SK-N-SH (cell line): ENCODE results near the gene LIPG. TPM values are rescaled to one million over a fixed set of nuclear protein-coding genes. Genes with fewer than 3 reads are reported as not detected.

Source experiments
- CTCF ChIA-PET: fragments of 300-600, 350-600 bp; formaldehyde crosslinking; extraction: SDS; loops from one replicate; lab custom pipeline; 2021; lab: Yijun Ruan, JAX
- POLR2A ChIA-PET: fragments of 350-600 bp; sonication (Branson Sonifier 250); formaldehyde crosslinking; extraction: SDS; loops from one replicate; lab custom pipeline; 2020; ENCODE audit warnings: antibody characterized with exemption, inconsistent platforms; lab: Yijun Ruan, JAX
- DNase-seq: peaks from one replicate; pipeline ENCODE4 v3.0.0; 2012
- H2AFZ ChIP-seq: fragments of 200-600 bp; sonication (generic); 2 replicates; pipeline ENCODE4 v1.8.1; 2016; ENCODE audit warnings: antibody characterized with exemption, mild to moderate bottlenecking, low read depth
- H3F3A ChIP-seq: fragments of 200-600 bp; sonication (generic); replicated peaks from 2 replicates; pipeline ENCODE3; 2016; ENCODE audit warnings: antibody characterized with exemption, mild to moderate bottlenecking; ENCODE audit not compliant: insufficient read depth
- H3K27ac ChIP-seq, 2 experiments: fragments of 200-500 bp in 1 of 2; fragments of 200-600 bp in 1 of 2; sonication (Bioruptor generic) in 1 of 2; sonication (generic), shearing (Covaris generic) in 1 of 2; 2 replicates each; pipeline versions ENCODE4 v1.5.1 to v1.6.1; 2014 to 2016; ENCODE audit warnings: low read depth in 2 of 2, inconsistent platforms in 1 of 2, low read length in 1 of 2, mild to moderate bottlenecking in 1 of 2, mixed read lengths in 1 of 2
- H3K27me3 ChIP-seq: fragments of 200-600 bp; sonication (generic), shearing (Covaris generic); 2 replicates; pipeline ENCODE4 v1.6.1; 2016; ENCODE audit warnings: mixed run types; ENCODE audit not compliant: insufficient read depth
- H3K36me3 ChIP-seq, 2 experiments: fragments of 200-500 bp in 1 of 2; fragments of 200-600 bp in 1 of 2; sonication (Bioruptor generic) in 1 of 2; sonication (generic) in 1 of 2; replicated peaks in 1 of 2; 2 replicates each; pipeline versions ENCODE3 to v1.5.1; 2014 to 2016; ENCODE audit warnings: low read length in 1 of 2, mild to moderate bottlenecking in 1 of 2; ENCODE audit not compliant: insufficient read depth in 2 of 2, control insufficient read depth in 1 of 2
- H3K4me1 ChIP-seq, 2 experiments: fragments of 200-500 bp in 1 of 2; fragments of 200-600 bp in 1 of 2; sonication (Bioruptor generic) in 1 of 2; sonication (generic), shearing (Covaris generic) in 1 of 2; 2 replicates each; pipeline versions ENCODE4 v1.5.1 to v1.6.1; 2014 to 2016; ENCODE audit warnings: low read depth in 1 of 2, low read length in 1 of 2, mixed run types in 1 of 2; ENCODE audit not compliant: insufficient read depth in 2 of 2, control insufficient read depth in 1 of 2
- H3K4me2 ChIP-seq: fragments of 200-600 bp; sonication (generic), shearing (Covaris generic); 2 replicates; pipeline ENCODE4 v1.6.1; 2017; ENCODE audit warnings: mixed run types
- H3K4me3 ChIP-seq, 2 experiments: fragments of 200-500 bp in 1 of 2; fragments of 200-600 bp in 1 of 2; sonication (Bioruptor generic) in 1 of 2; sonication (generic), shearing (Covaris generic) in 1 of 2; 2 replicates each; pipeline versions ENCODE4 v1.5.1 to v1.8.1; 2014 to 2016; ENCODE audit warnings: low read depth in 2 of 2, inconsistent platforms in 1 of 2, low read length in 1 of 2, mild to moderate bottlenecking in 1 of 2, mixed read lengths in 1 of 2, moderate library complexity in 1 of 2
- H3K79me2 ChIP-seq: fragments of 200-600 bp; sonication (generic); 2 replicates; pipeline ENCODE4 v1.8.1; 2017; ENCODE audit warnings: mild to moderate bottlenecking; ENCODE audit not compliant: insufficient read depth
- H3K9ac ChIP-seq: fragments of 200-600 bp; sonication (generic); 2 replicates; pipeline ENCODE4 v1.6.1; 2017; ENCODE audit warnings: mixed run types
- H3K9me2 ChIP-seq: fragments of 200-600 bp; sonication (generic); 2 replicates; pipeline ENCODE4 v1.6.1; 2017; ENCODE audit warnings: mixed run types
- H3K9me3 ChIP-seq: fragments of 200-600 bp; sonication (generic); 2 replicates; pipeline ENCODE4 v1.6.1; 2017; ENCODE audit warnings: mixed run types, mild to moderate bottlenecking, moderate library complexity
- H4K20me1 ChIP-seq: fragments of 200-600 bp; sonication (generic); 2 replicates; pipeline ENCODE4 v1.6.1; 2017; ENCODE audit warnings: mild to moderate bottlenecking, mixed run types; ENCODE audit not compliant: insufficient read depth
- CHD2 ChIP-seq: fragments of 150-350 bp; IDR thresholded peaks from 2 replicates; pipeline ENCODE4 v1.6.1; 2018; ENCODE audit warnings: low read length; ENCODE audit not compliant: partially characterized antibody
- ELF1 ChIP-seq: IDR thresholded peaks from 2 replicates; pipeline ENCODE4 v1.4.0; 2012
- EP300 ChIP-seq, 2 experiments: IDR thresholded peaks; 2 replicates each; pipeline versions ENCODE4 v1.4.0 to v1.6.1; 2012; ENCODE audit warnings: borderline replicate concordance in 1 of 2, low read depth in 1 of 2, low read length in 1 of 2
- EZH2phosphoT487 ChIP-seq: fragments of 200-600 bp; sonication (generic); IDR thresholded peaks from 2 replicates; pipeline ENCODE4 v1.6.1; 2017; ENCODE audit warnings: low read depth, mixed run types, mild to moderate bottlenecking, antibody characterized with exemption, moderate library complexity, borderline replicate concordance
- FOSL2 ChIP-seq: IDR thresholded peaks from 2 replicates; pipeline ENCODE4 v1.4.0; 2012; ENCODE audit warnings: low read depth, mild to moderate bottlenecking, moderate library complexity, borderline replicate concordance
- FOXJ3 ChIP-seq: sonication (generic); formaldehyde crosslinking; IDR thresholded peaks from 2 replicates; pipeline ENCODE4 v1.5.1; 2020; ENCODE audit warnings: mild to moderate bottlenecking, missing genetic modification reagents
- GABPA ChIP-seq: IDR thresholded peaks from 2 replicates; pipeline ENCODE4 v1.4.0; 2012; ENCODE audit warnings: low read depth, mild to moderate bottlenecking
- GATA2 ChIP-seq: sonication (generic); formaldehyde crosslinking; IDR thresholded peaks from 2 replicates; pipeline ENCODE4 v1.5.0; 2020; ENCODE audit warnings: mild to moderate bottlenecking, missing genetic modification reagents
- JUND ChIP-seq: IDR thresholded peaks from 2 replicates; pipeline ENCODE4 v1.4.0; 2012
- MXI1 ChIP-seq: IDR thresholded peaks from 2 replicates; pipeline ENCODE4 v1.6.1; 2012; ENCODE audit warnings: mild to moderate bottlenecking, low read depth, low read length, improper control_type of control experiment
- NFIC ChIP-seq: IDR thresholded peaks from 2 replicates; pipeline ENCODE4 v1.4.0; 2012; ENCODE audit warnings: borderline replicate concordance
- NRF1 ChIP-seq: IDR thresholded peaks from 2 replicates; pipeline ENCODE4 v1.6.1; 2012; ENCODE audit warnings: low read depth, mild to moderate bottlenecking, low read length
- POLR2AphosphoS5 ChIP-seq: IDR thresholded peaks from 2 replicates; pipeline ENCODE4 v1.6.1; 2012; ENCODE audit warnings: low read depth, low read length
- RAD21 ChIP-seq: IDR thresholded peaks from 2 replicates; pipeline ENCODE4 v1.6.1; 2012; ENCODE audit warnings: mild to moderate bottlenecking, low read length
- RCOR1 ChIP-seq: fragments of 150-350 bp; IDR thresholded peaks from 2 replicates; pipeline ENCODE4 v1.6.1; 2017; ENCODE audit warnings: antibody characterized with exemption, low read length
- RFX5 ChIP-seq: IDR thresholded peaks from 2 replicates; pipeline ENCODE4 v1.6.1; 2012; ENCODE audit warnings: mild to moderate bottlenecking, improper control_type of control experiment, low read length
- RXRA ChIP-seq: IDR thresholded peaks from 2 replicates; pipeline ENCODE4 v1.4.0; 2012; ENCODE audit warnings: low read depth, mild to moderate bottlenecking, borderline replicate concordance
- SIN3A ChIP-seq: IDR thresholded peaks from 2 replicates; pipeline ENCODE4 v1.6.1; 2012; ENCODE audit warnings: low read depth, mild to moderate bottlenecking, low read length, moderate library complexity, borderline replicate concordance
- TAF1 ChIP-seq: IDR thresholded peaks from 2 replicates; pipeline ENCODE4 v1.6.1; 2012; ENCODE audit warnings: low read depth, mild to moderate bottlenecking, low read length, moderate library complexity, borderline replicate concordance
- TCF12 ChIP-seq: IDR thresholded peaks from 2 replicates; pipeline ENCODE4 v1.4.0; 2012
- TEAD4 ChIP-seq: IDR thresholded peaks from 2 replicates; pipeline ENCODE4 v1.4.0; 2012; ENCODE audit warnings: mild to moderate bottlenecking, borderline replicate concordance; ENCODE audit not compliant: insufficient read depth
- WGBS: methylation state at CpG from one replicate; pipeline ENCODE4 v1.1.6; 2017; ENCODE audit warnings: low lambda C conversion rate; 5-methylcytosine and 5-hydroxymethylcytosine counted together
- polyA plus RNA-seq, 3 experiments: library from polyadenylated mRNA; depleted of rRNA; stranded (reverse); fragments of >200 nt; gene quantifications; 2 replicates each; pipeline ENCODE4 v1.2.3, GENCODE V29; 2012
- TF ChIP-seq, protein P1 (sequence below): fragments of 150-350 bp; IDR thresholded peaks from 2 replicates; pipeline ENCODE4 v1.6.1; 2016; ENCODE audit warnings: mild to moderate bottlenecking, low read depth, low read length
- TF ChIP-seq, protein P2 (sequence below): IDR thresholded peaks from 2 replicates; pipeline ENCODE4; 2012
- TF ChIP-seq, protein P3 (sequence below): IDR thresholded peaks from 2 replicates; pipeline ENCODE4 v1.4.0; 2012; ENCODE audit warnings: low read depth
- TF ChIP-seq, protein P4 (sequence below): fragments of 200-600 bp; sonication (generic); IDR thresholded peaks from 2 replicates; pipeline ENCODE4 v1.6.1; 2017; ENCODE audit warnings: antibody characterized with exemption, mild to moderate bottlenecking, moderate library complexity

LIPG gene
- polyA plus RNA-seq, 1 of the 3 experiments (the other 2 are of a cell fraction) = 3.2 TPM

DNA sequence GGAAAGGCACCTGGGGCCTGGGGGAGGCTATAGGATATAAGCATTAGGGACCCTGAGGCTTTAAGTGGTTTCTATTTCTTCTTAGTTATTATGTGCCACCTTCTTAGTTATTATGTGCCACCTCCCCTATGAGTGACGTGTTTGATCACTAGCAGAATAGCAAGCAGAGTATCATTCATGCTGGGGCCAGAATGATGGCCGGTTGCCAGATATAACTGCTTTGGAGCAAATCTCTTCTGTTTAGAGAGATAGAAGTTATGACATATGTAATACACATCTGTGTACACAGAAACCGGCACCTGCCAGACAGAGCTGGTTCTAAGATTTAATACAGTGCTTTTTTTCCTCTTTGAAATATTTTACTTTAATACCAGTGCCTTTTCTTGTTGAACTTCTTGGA is 29.4 kb downstream of the LIPG start:
- no peak overlapping the region for H3K4me3 ChIP-seq
- H3F3A ChIP-seq = peaks cover 3% of the 10 kb centered on the region
- CTCF ChIA-PET = interaction anchor here (1.0 to 1.2 kb wide), 2 partner anchors 138 to 267 kb away, joined by 3 to 4 read pairs; no protein-coding TSS in a partner anchor
- H3K9ac ChIP-seq = no peak overlapping the region
- WGBS = 72% methylated on average over 3 of the region's 3 CpGs
- H2AFZ ChIP-seq = no peak overlapping the region
- DNase-seq = no peak
- H3K27me3 ChIP-seq = no peaks in the 10 kb centered on the region
- no peak overlapping the region for H3K27ac ChIP-seq
- TF ChIP-seq NFIC = no peak
- TF ChIP-seq, protein P1, sequence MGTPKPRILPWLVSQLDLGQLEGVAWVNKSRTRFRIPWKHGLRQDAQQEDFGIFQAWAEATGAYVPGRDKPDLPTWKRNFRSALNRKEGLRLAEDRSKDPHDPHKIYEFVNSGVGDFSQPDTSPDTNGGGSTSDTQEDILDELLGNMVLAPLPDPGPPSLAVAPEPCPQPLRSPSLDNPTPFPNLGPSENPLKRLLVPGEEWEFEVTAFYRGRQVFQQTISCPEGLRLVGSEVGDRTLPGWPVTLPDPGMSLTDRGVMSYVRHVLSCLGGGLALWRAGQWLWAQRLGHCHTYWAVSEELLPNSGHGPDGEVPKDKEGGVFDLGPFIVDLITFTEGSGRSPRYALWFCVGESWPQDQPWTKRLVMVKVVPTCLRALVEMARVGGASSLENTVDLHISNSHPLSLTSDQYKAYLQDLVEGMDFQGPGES = no peak
- no peak for TF ChIP-seq JUND
- no peak for TF ChIP-seq GABPA
- TF ChIP-seq EP300 (IDR thresholded peaks at IDR 0.05; ENCODE audit: borderline replicate concordance in 1 of 2, low read depth in 1 of 2, low read length in 1 of 2) = no peak
- no peak for TF ChIP-seq TCF12
- no peak for TF ChIP-seq RFX5
- TF ChIP-seq, protein P2, sequence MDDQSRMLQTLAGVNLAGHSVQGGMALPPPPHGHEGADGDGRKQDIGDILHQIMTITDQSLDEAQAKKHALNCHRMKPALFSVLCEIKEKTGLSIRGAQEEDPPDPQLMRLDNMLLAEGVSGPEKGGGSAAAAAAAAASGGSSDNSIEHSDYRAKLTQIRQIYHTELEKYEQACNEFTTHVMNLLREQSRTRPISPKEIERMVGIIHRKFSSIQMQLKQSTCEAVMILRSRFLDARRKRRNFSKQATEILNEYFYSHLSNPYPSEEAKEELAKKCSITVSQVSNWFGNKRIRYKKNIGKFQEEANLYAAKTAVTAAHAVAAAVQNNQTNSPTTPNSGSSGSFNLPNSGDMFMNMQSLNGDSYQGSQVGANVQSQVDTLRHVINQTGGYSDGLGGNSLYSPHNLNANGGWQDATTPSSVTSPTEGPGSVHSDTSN = no peak
- TF ChIP-seq FOSL2 = no peak
- no peak for TF ChIP-seq CHD2
- TF ChIP-seq, protein P3, sequence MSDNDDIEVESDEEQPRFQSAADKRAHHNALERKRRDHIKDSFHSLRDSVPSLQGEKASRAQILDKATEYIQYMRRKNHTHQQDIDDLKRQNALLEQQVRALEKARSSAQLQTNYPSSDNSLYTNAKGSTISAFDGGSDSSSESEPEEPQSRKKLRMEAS = no peak
- no peak for TF ChIP-seq TAF1
- H4K20me1 ChIP-seq = no peaks in the 10 kb centered on the region
- H3K9me2 ChIP-seq = no peaks in the 10 kb centered on the region
- H3K4me2 ChIP-seq = no peak overlapping the region
- POLR2A ChIA-PET = no interaction called here
- H3K4me1 ChIP-seq = no peaks in the 10 kb centered on the region
- no peaks in the 10 kb centered on the region for H3K79me2 ChIP-seq
- H3K9me3 ChIP-seq = no peaks in the 10 kb centered on the region
- H3K36me3 ChIP-seq = no peaks in the 10 kb centered on the region

DNA sequence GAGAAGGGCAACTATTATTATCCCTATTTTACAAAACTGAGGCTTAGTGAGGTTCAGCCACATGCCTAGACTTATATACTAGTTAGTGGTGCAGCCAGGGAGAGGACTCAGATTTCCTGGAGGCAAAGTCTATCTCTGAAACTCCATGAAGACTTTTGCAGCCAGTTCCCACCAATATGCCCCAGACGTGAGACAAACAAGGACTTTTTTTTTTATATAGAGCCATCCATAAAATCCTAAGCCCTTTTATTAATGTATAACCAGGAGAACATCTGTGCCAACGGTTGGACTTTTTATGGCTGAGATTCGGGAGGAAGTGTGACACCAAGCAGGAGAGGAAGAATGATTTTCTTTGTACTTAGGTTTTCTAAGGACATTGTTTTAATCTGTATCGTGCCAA is 29.9 kb downstream of the LIPG start:
- H3K9me2 ChIP-seq = no peaks in the 10 kb centered on the region
- no peaks in the 10 kb centered on the region for H3K4me1 ChIP-seq
- DNase-seq = no peak
- H3K27ac ChIP-seq = no peak overlapping the region
- 71% methylated on average over 4 of the region's 4 CpGs for WGBS
- no peak overlapping the region for H2AFZ ChIP-seq
- peaks cover 3% of the 10 kb centered on the region for H3F3A ChIP-seq
- ChIA-PET POLR2A (no interaction called here), CTCF (interaction anchor here (1.2 kb wide), 1 partner anchor 267 kb away, joined by 4 read pairs; no protein-coding TSS in a partner anchor)
- no peaks in the 10 kb centered on the region for H3K9me3 ChIP-seq
- H3K36me3 ChIP-seq = no peaks in the 10 kb centered on the region
- no peaks in the 10 kb centered on the region for H4K20me1 ChIP-seq
- TF ChIP-seq RXRA = no peak
- no peak for TF ChIP-seq RFX5
- TF ChIP-seq EZH2phosphoT487 = no peak
- no peak for TF ChIP-seq POLR2AphosphoS5
- TF ChIP-seq SIN3A = no peak
- TF ChIP-seq EP300 (IDR thresholded peaks at IDR 0.05; ENCODE audit: borderline replicate concordance in 1 of 2, low read depth in 1 of 2, low read length in 1 of 2) = no peak
- TF ChIP-seq FOSL2 = no peak
- TF ChIP-seq TEAD4 = no peak
- no peak for TF ChIP-seq CHD2
- no peak for TF ChIP-seq ELF1
- TF ChIP-seq MXI1 = no peak
- TF ChIP-seq FOXJ3 (CRISPR knock-in tag) = no peak
- TF ChIP-seq GABPA = no peak
- no peak for TF ChIP-seq GATA2 (CRISPR knock-in tag)
- no peak for TF ChIP-seq RAD21
- no peak for TF ChIP-seq NRF1
- TF ChIP-seq, protein P4, sequence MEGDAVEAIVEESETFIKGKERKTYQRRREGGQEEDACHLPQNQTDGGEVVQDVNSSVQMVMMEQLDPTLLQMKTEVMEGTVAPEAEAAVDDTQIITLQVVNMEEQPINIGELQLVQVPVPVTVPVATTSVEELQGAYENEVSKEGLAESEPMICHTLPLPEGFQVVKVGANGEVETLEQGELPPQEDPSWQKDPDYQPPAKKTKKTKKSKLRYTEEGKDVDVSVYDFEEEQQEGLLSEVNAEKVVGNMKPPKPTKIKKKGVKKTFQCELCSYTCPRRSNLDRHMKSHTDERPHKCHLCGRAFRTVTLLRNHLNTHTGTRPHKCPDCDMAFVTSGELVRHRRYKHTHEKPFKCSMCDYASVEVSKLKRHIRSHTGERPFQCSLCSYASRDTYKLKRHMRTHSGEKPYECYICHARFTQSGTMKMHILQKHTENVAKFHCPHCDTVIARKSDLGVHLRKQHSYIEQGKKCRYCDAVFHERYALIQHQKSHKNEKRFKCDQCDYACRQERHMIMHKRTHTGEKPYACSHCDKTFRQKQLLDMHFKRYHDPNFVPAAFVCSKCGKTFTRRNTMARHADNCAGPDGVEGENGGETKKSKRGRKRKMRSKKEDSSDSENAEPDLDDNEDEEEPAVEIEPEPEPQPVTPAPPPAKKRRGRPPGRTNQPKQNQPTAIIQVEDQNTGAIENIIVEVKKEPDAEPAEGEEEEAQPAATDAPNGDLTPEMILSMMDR = no peak
- no peak for TF ChIP-seq NFIC
- TF ChIP-seq, protein P2 = no peak
- TF ChIP-seq RCOR1 = no peak
- H3K79me2 ChIP-seq = no peaks in the 10 kb centered on the region
- H3K4me3 ChIP-seq = no peak overlapping the region
- H3K4me2 ChIP-seq = no peak overlapping the region
- H3K27me3 ChIP-seq = no peaks in the 10 kb centered on the region
- no peak overlapping the region for H3K9ac ChIP-seq
